Hepatocyte (in vitro differentiated cells): ENCODE measurements around the gene SLC22A23. TPM values are rescaled to one million over a fixed set of nuclear protein-coding genes. Genes with fewer than 3 reads are reported as not detected.

Experiments used
- DNase-seq: peaks from one replicate; pipeline ENCODE4 v3.0.0-alpha.2; 2016; ENCODE audit warnings: low spot score
- H2AFZ ChIP-seq: fragments of 200-600 bp; sonication (generic); 2 replicates; pipeline ENCODE4 v1.6.0; 2016; ENCODE audit warnings: antibody characterized with exemption, mild to moderate bottlenecking
- H3K27ac ChIP-seq: fragments of 200-600 bp; sonication (generic); 2 replicates; pipeline ENCODE4 v1.5.1; 2016; ENCODE audit warnings: mild to moderate bottlenecking
- H3K27me3 ChIP-seq: fragments of 200-600 bp; sonication (generic); 2 replicates; pipeline ENCODE4 v1.6.1; 2016
- H3K36me3 ChIP-seq: fragments of 200-600 bp; sonication (generic); replicated peaks from 2 replicates; pipeline ENCODE4 v1.5.1; 2016; ENCODE audit warnings: low read depth; ENCODE audit not compliant: insufficient read depth
- H3K4me1 ChIP-seq: fragments of 200-600 bp; sonication (generic); 2 replicates; pipeline ENCODE4 v1.5.1; 2016; ENCODE audit warnings: mild to moderate bottlenecking, moderate library complexity; ENCODE audit not compliant: insufficient read depth
- H3K4me2 ChIP-seq: fragments of 200-600 bp; sonication (generic); 2 replicates; pipeline ENCODE4 v1.6.0; 2016
- H3K4me3 ChIP-seq: fragments of 200-600 bp; sonication (generic); 2 replicates; pipeline ENCODE4 v1.5.1; 2016; ENCODE audit warnings: mild to moderate bottlenecking
- H3K79me2 ChIP-seq: fragments of 200-600 bp; sonication (generic); 2 replicates; pipeline ENCODE4 v1.6.0; 2017; ENCODE audit warnings: mild to moderate bottlenecking
- H3K9me2 ChIP-seq: fragments of 200-600 bp; sonication (generic); replicated peaks from 2 replicates; pipeline ENCODE4 v1.6.0; 2017; ENCODE audit warnings: mild to moderate bottlenecking; ENCODE audit not compliant: insufficient read depth
- H3K9me3 ChIP-seq: fragments of 200-600 bp; sonication (generic); 2 replicates; pipeline ENCODE4 v1.5.1; 2016; ENCODE audit warnings: low read depth, mild to moderate bottlenecking
- H4K20me1 ChIP-seq: fragments of 200-600 bp; sonication (generic); 2 replicates; pipeline ENCODE4 v1.6.0; 2016; ENCODE audit warnings: mild to moderate bottlenecking; ENCODE audit not compliant: insufficient read depth, poor library complexity, severe bottlenecking
- CTCF ChIP-seq: fragments of 200-600 bp; sonication (generic); IDR thresholded peaks from 2 replicates; pipeline ENCODE4 v1.5.1; 2016; ENCODE audit warnings: antibody characterized with exemption, mild to moderate bottlenecking; ENCODE audit not compliant: poor library complexity
- EZH2 ChIP-seq: fragments of 200-600 bp; sonication (generic); IDR thresholded peaks from 2 replicates; pipeline ENCODE4 v1.6.1; 2016; ENCODE audit warnings: antibody characterized with exemption, mild to moderate bottlenecking, borderline replicate concordance
- EZH2phosphoT487 ChIP-seq: fragments of 200-600 bp; sonication (generic); IDR thresholded peaks from one replicate; pipeline ENCODE4 v1.6.1; 2018; ENCODE audit warnings: antibody characterized with exemption, mild to moderate bottlenecking, low read depth, moderate library complexity; ENCODE audit not compliant: unreplicated experiment, severe bottlenecking
- WGBS: methylation state at CpG from one replicate; pipeline ENCODE4 v1.1.6; 2016; ENCODE audit warnings: low lambda C conversion rate; ENCODE audit errors: missing lambda C conversion rate; 5-methylcytosine and 5-hydroxymethylcytosine counted together
- polyA plus RNA-seq: library from polyadenylated mRNA; unstranded; fragments of >200 nt; fragmentation: Nextera tagmentation; extraction: Ambion mirVana; gene quantifications from 2 replicates; pipeline ENCODE4 v1.2.1, GENCODE V29; 2016
- total RNA-seq: library from RNA; depleted of rRNA; stranded (reverse); fragments of >200 nt; gene quantifications from 2 replicates; pipeline ENCODE4 v1.2.3, GENCODE V29; 2014

The SLC22A23 gene
- total and polyA plus RNA-seq, 2 experiments from 2014 or later, result 14.3 to 14.8 TPM

DNA sequence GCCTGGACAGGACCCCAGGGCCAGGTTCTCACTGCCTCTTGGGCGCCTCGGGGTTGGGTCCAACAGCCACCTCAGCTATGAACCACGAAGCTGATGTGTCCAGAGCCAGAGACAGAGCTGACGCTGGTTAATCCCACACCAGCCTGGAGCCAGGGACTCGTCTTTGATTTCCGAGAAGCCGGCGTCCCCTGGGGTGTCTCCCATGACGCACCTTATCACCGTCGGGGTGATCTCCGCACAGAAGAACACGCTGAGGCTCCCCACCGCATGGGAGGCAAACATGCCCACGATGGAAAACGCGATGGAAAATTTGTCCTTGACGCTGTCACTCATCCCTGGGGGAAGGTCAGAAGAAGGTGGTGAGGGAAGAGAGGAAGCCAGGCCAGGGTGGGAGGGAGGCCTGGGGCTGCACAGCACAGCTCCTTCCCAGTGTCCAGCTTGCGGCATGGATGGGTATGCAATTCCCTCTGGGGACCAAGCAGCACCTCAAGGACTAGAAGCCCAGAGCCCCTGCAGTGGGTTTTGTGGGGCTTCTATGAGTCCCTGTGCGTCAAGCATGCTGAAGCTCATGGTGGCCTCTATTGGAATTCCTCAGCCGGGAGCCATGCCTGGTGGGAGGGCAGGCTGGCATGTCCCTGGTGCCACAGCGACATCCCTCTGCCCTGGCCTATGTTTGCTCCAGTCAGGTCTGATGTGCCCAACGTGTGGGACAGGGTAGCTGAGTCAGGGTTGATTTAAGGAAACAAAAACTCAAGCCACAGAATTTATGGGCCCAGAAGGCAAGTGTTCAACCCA lies 173.0 kb downstream of the SLC22A23 start:
- H3K9me3 ChIP-seq, result no peaks in the 10 kb centered on the region
- WGBS, result 96% methylated on average over 23 of the region's 23 CpGs
- no peaks in the 10 kb centered on the region for H3K9me2 ChIP-seq
- H3K79me2 ChIP-seq, result no peaks in the 10 kb centered on the region
- no peak for DNase-seq
- H3K4me1 ChIP-seq, result no peaks in the 10 kb centered on the region
- TF ChIP-seq CTCF (no peak), EZH2phosphoT487 (no peak), EZH2 (no peak)
- H3K27ac ChIP-seq, result no peak overlapping the region
- no peak overlapping the region for H3K4me3 ChIP-seq
- H2AFZ ChIP-seq, result no peak overlapping the region
- H4K20me1 ChIP-seq, result no peaks in the 10 kb centered on the region
- no peaks in the 10 kb centered on the region for H3K27me3 ChIP-seq
- no peaks in the 10 kb centered on the region for H3K36me3 ChIP-seq
- H3K4me2 ChIP-seq, result no peak overlapping the region

- Histone ChIP-seq H3K9me3 (no peaks in the 10 kb centered on the region), H3K4me3 (no peak overlapping the region), H3K36me3 (no peaks in the 10 kb centered on the region), H3K79me2 (no peaks in the 10 kb centered on the region), H3K27me3 (no peaks in the 10 kb centered on the region), H3K9me2 (no peaks in the 10 kb centered on the region), H3K4me1 (no peaks in the 10 kb centered on the region), H3K4me2 (no peak overlapping the region), H2AFZ (no peak overlapping the region), H4K20me1 (no peaks in the 10 kb centered on the region), H3K27ac (no peak overlapping the region)
- TF ChIP-seq CTCF (no peak), EZH2phosphoT487 (no peak)
- no peak for DNase-seq
- 97% methylated on average over 10 of the region's 10 CpGs for WGBS
Observed at GRCh38 chr6:3283241-3283640, 173.6 kb downstream of the SLC22A23 start.

DNA sequence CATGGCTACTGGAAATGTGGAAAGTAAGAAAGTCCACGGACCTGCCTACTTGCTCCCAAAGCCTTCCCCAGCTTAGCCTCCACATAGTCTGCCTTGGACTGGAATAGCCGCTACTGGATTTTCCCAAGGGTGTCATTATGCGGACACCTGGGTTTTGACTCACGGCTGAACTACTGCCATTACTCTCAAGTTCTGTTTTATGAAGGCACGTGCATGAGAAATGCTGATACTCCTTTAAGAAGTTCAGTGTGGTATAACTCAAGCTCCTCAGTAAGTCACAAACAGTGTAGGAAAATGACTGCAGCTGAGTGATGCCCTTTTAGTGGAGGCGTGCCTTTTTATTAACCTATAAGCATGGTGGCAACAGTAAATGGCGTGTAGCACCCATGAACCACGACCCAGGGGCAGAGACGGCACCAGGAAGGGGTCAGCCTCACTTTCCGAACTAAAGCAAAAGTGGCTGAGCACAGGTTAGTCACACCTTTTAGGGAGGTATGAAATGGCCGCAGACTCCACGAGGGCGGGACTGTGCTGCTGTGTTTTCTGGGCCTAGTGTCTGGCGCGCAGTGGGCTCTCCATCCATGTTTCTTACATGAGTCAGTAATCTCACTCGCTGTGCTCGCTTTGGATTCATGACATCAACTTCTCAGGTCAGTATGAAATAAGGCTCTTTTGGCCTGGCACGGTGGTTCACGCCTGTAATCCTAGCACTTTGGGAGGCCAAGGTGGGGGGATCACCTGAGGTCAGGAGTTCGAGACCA lies 174.2 kb downstream of the SLC22A23 start:
- H3K4me3 ChIP-seq, result no peak overlapping the region
- H3K9me2 ChIP-seq, result no peaks in the 10 kb centered on the region
- H4K20me1 ChIP-seq, result no peaks in the 10 kb centered on the region
- no peaks in the 10 kb centered on the region for H3K36me3 ChIP-seq
- H3K9me3 ChIP-seq, result no peaks in the 10 kb centered on the region
- H3K4me2 ChIP-seq, result no peak overlapping the region
- no peak overlapping the region for H2AFZ ChIP-seq
- 93% methylated on average over 20 of the region's 20 CpGs for WGBS
- H3K79me2 ChIP-seq, result no peaks in the 10 kb centered on the region
- TF ChIP-seq CTCF, result no peak
- no peak for TF ChIP-seq EZH2
- TF ChIP-seq EZH2phosphoT487, result no peak
- H3K27me3 ChIP-seq, result no peaks in the 10 kb centered on the region
- H3K27ac ChIP-seq, result peak overlapping the region; percentile 14
- H3K4me1 ChIP-seq, result no peaks in the 10 kb centered on the region
- no peak for DNase-seq
